NCI-H748 (cell line): ENCODE data around the gene SUMF2.
A peak's percentile ranks its signal among the peaks of the same experiment; 100 is the strongest.
"Not testable (repeated sequence)": the region's sequence is repeated elsewhere in the genome, so short reads cannot be mapped to it uniquely, and the experiment has no call there.

ENCODE experiments used
- DNase-seq: peaks from one replicate; lab custom pipeline; 2025; ENCODE audit not compliant: unreplicated experiment; lab: John Stamatoyannopoulos, UW

The SUMF2 gene

DNA sequence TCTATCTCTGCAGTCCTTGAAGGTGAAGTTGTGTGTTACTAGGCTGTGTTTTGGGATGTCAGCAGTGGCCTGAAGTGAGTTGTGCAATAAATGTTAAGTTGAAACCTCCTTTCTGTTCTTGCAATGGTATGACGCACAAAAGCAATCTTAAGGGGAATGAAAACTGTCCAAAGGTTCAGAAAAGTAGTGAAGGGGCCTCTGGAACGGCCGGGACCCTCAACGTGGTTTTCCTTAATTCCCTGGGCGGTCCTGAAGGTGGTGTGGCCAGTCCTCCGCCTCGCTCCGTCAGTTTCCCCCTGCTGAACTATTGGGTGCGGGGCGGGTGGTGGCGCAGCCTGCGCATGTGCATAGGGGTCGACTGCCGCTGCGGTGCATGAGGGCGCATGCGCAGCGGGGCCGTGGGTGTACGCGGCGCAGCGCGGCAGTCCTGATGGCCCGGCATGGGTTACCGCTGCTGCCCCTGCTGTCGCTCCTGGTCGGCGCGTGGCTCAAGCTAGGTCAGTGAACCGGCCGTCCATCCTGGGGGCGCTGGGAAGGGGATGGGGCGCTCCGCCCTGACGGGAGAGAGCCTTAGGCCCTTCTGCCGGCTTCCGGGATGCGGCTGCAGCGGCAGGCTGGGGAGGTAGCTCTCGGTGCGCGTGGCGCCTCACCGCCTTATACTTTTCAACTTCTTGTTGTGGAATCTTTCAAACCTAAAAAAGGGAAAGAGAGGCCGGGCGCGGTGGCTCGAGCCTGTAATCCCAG is at the start of gene SUMF2:
Gene SUMF2, plus strand, starts transcription at position 405 of the 744 bp plus-strand sequence. Its CDS starts 26 bp downstream, at position 431.
- peak; percentile 93 for DNase-seq

DNA sequence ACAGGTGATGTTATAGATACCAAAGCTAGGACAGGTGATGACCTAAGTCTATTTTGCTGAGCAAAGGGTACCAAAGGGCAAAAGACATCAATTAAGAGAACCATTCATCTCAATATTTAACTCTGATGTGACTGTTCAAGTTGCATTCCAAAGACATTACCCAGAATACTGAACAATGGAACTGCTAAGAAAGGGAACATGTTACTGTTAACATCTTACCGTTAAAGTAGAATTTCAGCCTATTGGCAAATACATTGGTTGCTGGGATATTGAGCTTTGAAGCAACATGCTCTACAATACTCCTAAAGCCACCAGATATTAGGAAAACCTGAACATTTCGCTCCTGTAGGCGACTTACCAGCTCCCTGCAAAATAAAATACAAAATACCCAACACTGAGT is 47.1 kb upstream of the SUMF2 start:
- not testable (repeated sequence) for DNase-seq

DNA sequence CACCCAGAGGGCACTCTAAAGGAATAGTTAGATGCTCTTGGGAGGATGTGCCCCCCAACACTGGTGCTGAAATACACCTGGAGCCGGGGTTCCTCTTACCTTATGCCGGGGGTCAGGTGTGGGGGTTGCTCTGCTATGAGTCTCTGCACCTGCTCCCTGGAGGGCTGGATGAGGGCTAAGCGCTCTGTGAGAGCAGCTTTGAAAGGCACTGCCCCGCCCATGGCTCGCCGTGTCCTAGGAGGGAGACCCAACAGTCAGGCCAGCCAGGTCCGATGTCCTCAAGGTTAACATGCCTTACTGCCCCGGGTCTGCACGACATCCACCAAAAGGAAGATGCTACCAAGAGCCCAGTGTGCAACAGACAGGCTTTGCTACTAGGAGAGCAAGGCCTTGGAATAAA is 44.6 kb upstream of the SUMF2 start:
- no peak for DNase-seq

DNA sequence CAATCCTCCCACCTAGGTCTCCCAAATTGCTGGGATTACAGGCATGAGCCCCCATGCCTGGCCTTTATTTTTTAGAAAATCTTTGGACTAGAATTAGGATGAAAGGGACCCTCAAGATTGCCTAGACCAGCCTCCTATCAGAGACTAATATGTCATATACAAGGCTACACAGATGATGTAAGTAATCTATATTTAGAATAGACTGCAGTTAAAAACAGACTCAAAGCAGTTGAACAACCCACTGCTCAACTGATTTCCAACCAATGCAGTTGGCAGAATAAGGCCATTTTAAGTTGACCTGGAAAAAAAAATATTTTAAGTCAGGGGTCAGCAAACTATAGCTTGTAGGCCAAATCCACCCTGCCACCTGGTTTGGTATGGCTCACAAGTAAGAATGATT is 40.6 kb upstream of the SUMF2 start:
- no peak for DNase-seq

DNA sequence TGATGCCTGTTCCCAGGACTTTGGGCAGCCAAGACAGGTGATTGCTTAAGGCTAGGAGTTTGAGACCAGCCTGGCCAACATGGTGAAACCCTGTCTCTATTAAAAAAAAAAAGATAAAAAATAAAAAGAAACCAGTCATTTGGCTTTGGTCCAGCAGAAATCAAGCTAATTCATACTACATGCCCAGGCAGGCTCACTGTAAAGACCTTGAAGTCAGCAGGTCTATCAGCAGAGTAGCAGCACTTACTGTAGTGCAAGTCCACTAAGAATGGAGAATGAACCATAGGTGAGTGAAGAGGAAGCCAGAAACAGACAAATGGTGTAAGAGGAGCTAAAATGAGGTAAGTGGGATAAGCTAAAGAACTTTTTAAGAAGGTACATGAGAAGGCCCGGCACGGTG is 37.5 kb upstream of the SUMF2 start:
- no peak for DNase-seq

GRCh38 chr7:56028942-56029630 is 35.0 kb upstream of the SUMF2 start:
- DNase-seq, result no peak

- no peak for DNase-seq
These were observed 33.7 kb upstream of the SUMF2 start for GRCh38 chr7:56030340-56030739.

GRCh38 chr7:56031556-56031955 is 32.5 kb upstream of the SUMF2 start:
- DNase-seq, result not testable (repeated sequence)

GRCh38 chr7:56032578-56032977 is 31.5 kb upstream of the SUMF2 start:
- not testable (repeated sequence) for DNase-seq

GRCh38 chr7:56033671-56034432 is 30.2 kb upstream of the SUMF2 start:
- peak; percentile 93 for DNase-seq

- no peak for DNase-seq
These were observed 23.4 kb upstream of the SUMF2 start for GRCh38 chr7:56040730-56041129.

DNA sequence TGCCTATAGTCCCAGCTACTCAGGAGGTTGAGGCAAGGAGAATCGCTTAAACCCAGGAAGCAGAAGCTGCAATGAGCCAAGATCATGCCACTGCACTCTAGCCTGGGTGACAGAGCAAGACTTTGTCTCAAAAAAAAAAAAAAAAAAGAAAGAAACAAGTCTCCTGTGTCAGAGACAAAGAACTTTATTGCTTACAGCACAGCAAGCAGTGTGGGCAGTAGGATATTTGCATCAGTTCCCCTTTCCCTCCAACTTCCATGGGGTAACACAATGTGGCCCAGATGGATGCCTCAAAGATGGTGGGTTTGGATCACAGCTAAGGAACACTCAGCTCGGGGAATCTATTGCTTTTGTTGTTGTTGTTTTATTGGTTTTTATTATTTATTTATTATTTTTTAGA is 18.3 kb upstream of the SUMF2 start:
- not testable (repeated sequence) for DNase-seq

GRCh38 chr7:56046721-56047445 is 17.2 kb upstream of the SUMF2 start:
- DNase-seq, result no peak

- not testable (repeated sequence) for DNase-seq
These were observed 16.5 kb upstream of the SUMF2 start for GRCh38 chr7:56047446-56048116.

DNA sequence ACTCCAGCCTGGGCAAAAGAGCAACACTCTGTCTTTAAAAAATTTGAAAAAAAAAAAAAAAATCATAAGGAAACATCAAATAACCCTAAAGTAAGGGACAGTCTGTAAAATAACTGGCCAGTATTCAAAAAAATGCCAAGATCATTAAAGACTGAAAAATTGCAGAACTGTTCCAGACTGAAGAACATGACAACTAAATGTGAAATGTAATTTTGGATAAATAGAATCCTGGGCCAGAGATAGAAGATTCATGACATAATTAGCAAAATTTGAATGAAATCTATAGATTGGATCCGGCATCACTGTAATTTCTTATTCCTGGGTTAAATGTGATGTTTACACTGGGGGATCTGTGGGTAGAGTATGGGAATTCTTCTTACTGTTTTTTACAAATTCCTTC is 15.8 kb upstream of the SUMF2 start:
- no peak for DNase-seq

DNA sequence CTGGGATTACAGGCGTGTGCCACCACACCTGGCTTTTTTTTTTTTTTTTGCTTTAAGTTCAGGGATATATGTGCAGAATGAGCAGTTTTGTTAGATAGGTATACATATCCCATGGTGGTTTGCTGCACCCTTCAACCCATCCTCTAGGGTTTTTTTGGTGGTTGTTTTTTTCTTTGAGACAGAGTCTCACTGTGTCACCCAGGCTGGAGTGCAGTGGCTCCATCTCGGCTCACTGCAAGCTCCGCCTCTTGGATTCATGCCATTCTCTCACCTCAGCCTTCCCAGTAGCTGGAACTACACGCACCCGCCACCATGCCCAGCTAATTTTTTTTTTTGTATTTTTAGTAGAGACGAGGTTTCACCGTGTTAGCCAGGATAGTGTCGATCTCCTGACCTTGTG is 15.3 kb upstream of the SUMF2 start:
- DNase-seq, result peak; percentile 56

- DNase-seq, result no peak
These were observed 13.1 kb upstream of the SUMF2 start for GRCh38 chr7:56051053-56051338.

GRCh38 chr7:56051339-56052191 is 12.5 kb upstream of the SUMF2 start, which contains the start of the genes CCT6A and PSPH:
CCT6A (plus strand) TSS chr7:56051765; CDS start chr7:56051849, 84 bp downstream.
PSPH (minus strand) TSS chr7:56051444; CDS start chr7:56021212, 30,232 bp downstream.
- peak; percentile 99 for DNase-seq

DNA sequence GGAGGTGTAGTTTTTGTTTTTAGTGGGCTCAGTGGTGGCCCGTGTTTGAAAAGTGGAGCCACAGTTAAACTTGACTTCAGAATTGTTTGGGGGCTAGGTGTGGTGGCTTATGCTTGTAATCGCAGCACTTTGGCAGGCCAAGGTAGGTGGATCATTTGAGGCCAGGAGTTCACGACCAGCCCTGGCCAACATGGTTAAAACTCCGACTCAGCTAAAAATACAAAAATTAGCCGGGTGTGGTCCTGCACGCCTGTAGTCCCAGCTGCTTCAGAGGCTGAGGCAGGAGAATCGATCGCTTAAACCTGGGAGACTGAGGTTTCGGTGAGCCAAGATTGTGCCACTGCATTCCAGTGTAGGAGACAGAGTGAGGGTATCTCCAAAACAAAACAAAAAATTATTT is 10.7 kb upstream of the SUMF2 start:
- no peak for DNase-seq

DNA sequence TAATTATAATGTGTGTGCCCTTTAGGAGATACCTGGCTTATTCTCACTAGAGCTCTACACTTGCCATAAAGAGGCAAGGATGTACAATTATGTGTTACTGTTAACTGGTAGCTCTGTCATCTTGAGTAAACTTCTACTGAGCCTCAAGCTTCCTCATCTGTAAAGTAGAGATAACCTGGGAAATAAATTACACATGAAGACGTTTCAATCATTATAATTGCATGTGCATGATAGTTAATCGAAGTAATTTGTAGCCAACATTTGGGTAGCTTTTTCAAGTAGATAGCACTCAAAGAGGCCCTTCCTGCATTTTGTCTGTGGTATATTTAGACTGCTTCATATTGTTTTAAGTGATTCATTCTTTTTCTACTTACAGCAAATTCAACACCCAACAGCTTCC is 10.1 kb upstream of the SUMF2 start:
- no peak for DNase-seq
